SK-N-SH (cell line): ENCODE results near the gene GRAMD2B. TPM values are rescaled to one million over a fixed set of nuclear protein-coding genes. Genes with fewer than 3 reads are reported as not detected.

Source experiments
- CTCF ChIA-PET: fragments of 300-600, 350-600 bp; formaldehyde crosslinking; extraction: SDS; loops from one replicate; lab custom pipeline; 2021; lab: Yijun Ruan, JAX
- POLR2A ChIA-PET: fragments of 350-600 bp; sonication (Branson Sonifier 250); formaldehyde crosslinking; extraction: SDS; loops from one replicate; lab custom pipeline; 2020; ENCODE audit warnings: antibody characterized with exemption, inconsistent platforms; lab: Yijun Ruan, JAX
- DNase-seq: peaks from one replicate; pipeline ENCODE4 v3.0.0; 2012
- H2AFZ ChIP-seq: fragments of 200-600 bp; sonication (generic); 2 replicates; pipeline ENCODE4 v1.8.1; 2016; ENCODE audit warnings: antibody characterized with exemption, mild to moderate bottlenecking, low read depth
- H3F3A ChIP-seq: fragments of 200-600 bp; sonication (generic); replicated peaks from 2 replicates; pipeline ENCODE3; 2016; ENCODE audit warnings: antibody characterized with exemption, mild to moderate bottlenecking; ENCODE audit not compliant: insufficient read depth
- H3K27ac ChIP-seq, 2 experiments: fragments of 200-500 bp in 1 of 2; fragments of 200-600 bp in 1 of 2; sonication (Bioruptor generic) in 1 of 2; sonication (generic), shearing (Covaris generic) in 1 of 2; 2 replicates each; pipeline versions ENCODE4 v1.5.1 to v1.6.1; 2014 to 2016; ENCODE audit warnings: low read depth in 2 of 2, inconsistent platforms in 1 of 2, low read length in 1 of 2, mild to moderate bottlenecking in 1 of 2, mixed read lengths in 1 of 2
- H3K27me3 ChIP-seq: fragments of 200-600 bp; sonication (generic), shearing (Covaris generic); 2 replicates; pipeline ENCODE4 v1.6.1; 2016; ENCODE audit warnings: mixed run types; ENCODE audit not compliant: insufficient read depth
- H3K36me3 ChIP-seq, 2 experiments: fragments of 200-500 bp in 1 of 2; fragments of 200-600 bp in 1 of 2; sonication (Bioruptor generic) in 1 of 2; sonication (generic) in 1 of 2; replicated peaks in 1 of 2; 2 replicates each; pipeline versions ENCODE3 to v1.5.1; 2014 to 2016; ENCODE audit warnings: low read length in 1 of 2, mild to moderate bottlenecking in 1 of 2; ENCODE audit not compliant: insufficient read depth in 2 of 2, control insufficient read depth in 1 of 2
- H3K4me1 ChIP-seq, 2 experiments: fragments of 200-500 bp in 1 of 2; fragments of 200-600 bp in 1 of 2; sonication (Bioruptor generic) in 1 of 2; sonication (generic), shearing (Covaris generic) in 1 of 2; 2 replicates each; pipeline versions ENCODE4 v1.5.1 to v1.6.1; 2014 to 2016; ENCODE audit warnings: low read depth in 1 of 2, low read length in 1 of 2, mixed run types in 1 of 2; ENCODE audit not compliant: insufficient read depth in 2 of 2, control insufficient read depth in 1 of 2
- H3K4me2 ChIP-seq: fragments of 200-600 bp; sonication (generic), shearing (Covaris generic); 2 replicates; pipeline ENCODE4 v1.6.1; 2017; ENCODE audit warnings: mixed run types
- H3K4me3 ChIP-seq, 2 experiments: fragments of 200-500 bp in 1 of 2; fragments of 200-600 bp in 1 of 2; sonication (Bioruptor generic) in 1 of 2; sonication (generic), shearing (Covaris generic) in 1 of 2; 2 replicates each; pipeline versions ENCODE4 v1.5.1 to v1.8.1; 2014 to 2016; ENCODE audit warnings: low read depth in 2 of 2, inconsistent platforms in 1 of 2, low read length in 1 of 2, mild to moderate bottlenecking in 1 of 2, mixed read lengths in 1 of 2, moderate library complexity in 1 of 2
- H3K79me2 ChIP-seq: fragments of 200-600 bp; sonication (generic); 2 replicates; pipeline ENCODE4 v1.8.1; 2017; ENCODE audit warnings: mild to moderate bottlenecking; ENCODE audit not compliant: insufficient read depth
- H3K9ac ChIP-seq: fragments of 200-600 bp; sonication (generic); 2 replicates; pipeline ENCODE4 v1.6.1; 2017; ENCODE audit warnings: mixed run types
- H3K9me2 ChIP-seq: fragments of 200-600 bp; sonication (generic); 2 replicates; pipeline ENCODE4 v1.6.1; 2017; ENCODE audit warnings: mixed run types
- H3K9me3 ChIP-seq: fragments of 200-600 bp; sonication (generic); 2 replicates; pipeline ENCODE4 v1.6.1; 2017; ENCODE audit warnings: mixed run types, mild to moderate bottlenecking, moderate library complexity
- H4K20me1 ChIP-seq: fragments of 200-600 bp; sonication (generic); 2 replicates; pipeline ENCODE4 v1.6.1; 2017; ENCODE audit warnings: mild to moderate bottlenecking, mixed run types; ENCODE audit not compliant: insufficient read depth
- ELF1 ChIP-seq: IDR thresholded peaks from 2 replicates; pipeline ENCODE4 v1.4.0; 2012
- EZH2phosphoT487 ChIP-seq: fragments of 200-600 bp; sonication (generic); IDR thresholded peaks from 2 replicates; pipeline ENCODE4 v1.6.1; 2017; ENCODE audit warnings: low read depth, mixed run types, mild to moderate bottlenecking, antibody characterized with exemption, moderate library complexity, borderline replicate concordance
- FOXJ3 ChIP-seq: sonication (generic); formaldehyde crosslinking; IDR thresholded peaks from 2 replicates; pipeline ENCODE4 v1.5.1; 2020; ENCODE audit warnings: mild to moderate bottlenecking, missing genetic modification reagents
- GATA2 ChIP-seq: sonication (generic); formaldehyde crosslinking; IDR thresholded peaks from 2 replicates; pipeline ENCODE4 v1.5.0; 2020; ENCODE audit warnings: mild to moderate bottlenecking, missing genetic modification reagents
- IRF3 ChIP-seq: fragments of 150-350 bp; IDR thresholded peaks from 2 replicates; pipeline ENCODE4 v1.6.1; 2016; ENCODE audit warnings: mild to moderate bottlenecking, low read depth, low read length
- MXI1 ChIP-seq: IDR thresholded peaks from 2 replicates; pipeline ENCODE4 v1.6.1; 2012; ENCODE audit warnings: mild to moderate bottlenecking, low read depth, low read length, improper control_type of control experiment
- NFIC ChIP-seq: IDR thresholded peaks from 2 replicates; pipeline ENCODE4 v1.4.0; 2012; ENCODE audit warnings: borderline replicate concordance
- NRF1 ChIP-seq: IDR thresholded peaks from 2 replicates; pipeline ENCODE4 v1.6.1; 2012; ENCODE audit warnings: low read depth, mild to moderate bottlenecking, low read length
- POLR2AphosphoS5 ChIP-seq: IDR thresholded peaks from 2 replicates; pipeline ENCODE4 v1.6.1; 2012; ENCODE audit warnings: low read depth, low read length
- RAD21 ChIP-seq: IDR thresholded peaks from 2 replicates; pipeline ENCODE4 v1.6.1; 2012; ENCODE audit warnings: mild to moderate bottlenecking, low read length
- RCOR1 ChIP-seq: fragments of 150-350 bp; IDR thresholded peaks from 2 replicates; pipeline ENCODE4 v1.6.1; 2017; ENCODE audit warnings: antibody characterized with exemption, low read length
- SIN3A ChIP-seq: IDR thresholded peaks from 2 replicates; pipeline ENCODE4 v1.6.1; 2012; ENCODE audit warnings: low read depth, mild to moderate bottlenecking, low read length, moderate library complexity, borderline replicate concordance
- SMC3 ChIP-seq: IDR thresholded peaks from 2 replicates; pipeline ENCODE4 v1.6.1; 2012; ENCODE audit warnings: low read depth, low read length, improper control_type of control experiment
- TAF1 ChIP-seq: IDR thresholded peaks from 2 replicates; pipeline ENCODE4 v1.6.1; 2012; ENCODE audit warnings: low read depth, mild to moderate bottlenecking, low read length, moderate library complexity, borderline replicate concordance
- TCF12 ChIP-seq: IDR thresholded peaks from 2 replicates; pipeline ENCODE4 v1.4.0; 2012
- TEAD4 ChIP-seq: IDR thresholded peaks from 2 replicates; pipeline ENCODE4 v1.4.0; 2012; ENCODE audit warnings: mild to moderate bottlenecking, borderline replicate concordance; ENCODE audit not compliant: insufficient read depth
- USF1 ChIP-seq: IDR thresholded peaks from 2 replicates; pipeline ENCODE4 v1.4.0; 2012; ENCODE audit warnings: low read depth, borderline replicate concordance
- YY1 ChIP-seq: IDR thresholded peaks from 2 replicates; pipeline ENCODE4 v1.4.0; 2012; ENCODE audit warnings: low read depth, mild to moderate bottlenecking
- ZBTB33 ChIP-seq: IDR thresholded peaks from 2 replicates; pipeline ENCODE4 v1.4.0; 2012; ENCODE audit warnings: low read depth, borderline replicate concordance
- WGBS: methylation state at CpG from one replicate; pipeline ENCODE4 v1.1.6; 2017; ENCODE audit warnings: low lambda C conversion rate; 5-methylcytosine and 5-hydroxymethylcytosine counted together
- polyA plus RNA-seq, 3 experiments: library from polyadenylated mRNA; depleted of rRNA; stranded (reverse); fragments of >200 nt; gene quantifications; 2 replicates each; pipeline ENCODE4 v1.2.3, GENCODE V29; 2012

GRAMD2B gene
- polyA plus RNA-seq, 1 of the 3 experiments (the other 2 are of a cell fraction): 16.0 TPM

GRCh38 chr5:126419102-126419501 is 4.1 kb upstream of the GRAMD2B start (continued):
- TF ChIP-seq IRF3: no peak
- no peak for TF ChIP-seq TEAD4
- no peak for TF ChIP-seq EZH2phosphoT487
- TF ChIP-seq FOXJ3 (CRISPR knock-in tag): no peak
- TF ChIP-seq TCF12: no peak
- no peak for TF ChIP-seq NRF1
- TF ChIP-seq MXI1: no peak
- no peak for TF ChIP-seq RCOR1
- TF ChIP-seq SMC3: no peak

- H3K4me1 ChIP-seq: peaks cover 0 to 6% of the 10 kb centered on the region in 2 experiments; a peak in 1 of 4 replicates
- no peaks in the 10 kb centered on the region for H3K27me3 ChIP-seq
- H3K36me3 ChIP-seq: peaks cover 3% of the 10 kb centered on the region in 2 experiments
- H3K9me2 ChIP-seq: no peaks in the 10 kb centered on the region
- TF ChIP-seq TEAD4 (no peak), TCF12 (no peak), ZBTB33 (no peak), GATA2 (CRISPR knock-in tag) (no peak)
- POLR2A ChIA-PET: no interaction called here
- no peaks in the 10 kb centered on the region for H4K20me1 ChIP-seq
- 38% methylated on average over 2 of the region's 2 CpGs for WGBS
- CTCF ChIA-PET: interaction anchor here (1.4 kb wide), 1 partner anchor 68 kb away, joined by 3 read pairs; no protein-coding TSS in a partner anchor
- no peak overlapping the region for H3K9ac ChIP-seq
- no peak overlapping the region for H3K27ac ChIP-seq
- no peak overlapping the region for H3K4me2 ChIP-seq
- H3K9me3 ChIP-seq: no peaks in the 10 kb centered on the region
- no peak overlapping the region for H3K4me3 ChIP-seq
- H3K79me2 ChIP-seq: peaks cover 81% of the 10 kb centered on the region
- no peak for DNase-seq
- peaks cover 13% of the 10 kb centered on the region for H3F3A ChIP-seq
- no peak overlapping the region for H2AFZ ChIP-seq
These were observed 5.2 kb downstream of the GRAMD2B start for GRCh38 chr5:126428421-126428820.

- Histone ChIP-seq H4K20me1 (no peaks in the 10 kb centered on the region), H3K4me2 (no peak overlapping the region), H3K4me3 (no peak overlapping the region), H3F3A (no peaks in the 10 kb centered on the region), H3K79me2 (peaks cover 70% of the 10 kb centered on the region), H3K9ac (no peak overlapping the region), H3K27ac (no peak overlapping the region), H3K9me2 (no peaks in the 10 kb centered on the region), H2AFZ (no peak overlapping the region), H3K4me1 (peaks cover 0 to 6% of the 10 kb centered on the region in 2 experiments; a peak in 1 of 4 replicates), H3K9me3 (no peaks in the 10 kb centered on the region), H3K27me3 (no peaks in the 10 kb centered on the region), H3K36me3 (peaks cover 3% of the 10 kb centered on the region in 2 experiments)
- TF ChIP-seq SMC3: no peak
- TF ChIP-seq TAF1: no peak
- TF ChIP-seq ELF1: no peak
- TF ChIP-seq FOXJ3 (CRISPR knock-in tag): no peak
- no peak for TF ChIP-seq POLR2AphosphoS5
- TF ChIP-seq SIN3A: no peak
- no peak for TF ChIP-seq NRF1
- TF ChIP-seq EZH2phosphoT487: no peak
- no peak for TF ChIP-seq NFIC
- TF ChIP-seq USF1: no peak
- TF ChIP-seq ZBTB33: no peak
- TF ChIP-seq TCF12: no peak
- TF ChIP-seq IRF3: no peak
- TF ChIP-seq RAD21: no peak
- TF ChIP-seq YY1: no peak
- CTCF ChIA-PET: no interaction called here
- DNase-seq: no peak
- POLR2A ChIA-PET: no interaction called here
These were observed 7.4 kb downstream of the GRAMD2B start for GRCh38 chr5:126430631-126431030.
